Stimulated activated CD8-positive, alpha-beta memory T cell treated with anti-CD3 and anti-CD28 coated beads, Interleukin-7, amount 100 ng/mL, for 1 hour (primary cell): ENCODE results near the gene EMC10.
A peak's percentile ranks its signal among the peaks of the same experiment; 100 is the strongest.
"Not testable (repeated sequence)": the region's sequence is repeated elsewhere in the genome, so short reads cannot be mapped to it uniquely, and the experiment has no call there.

Source experiments
- DNase-seq, 2 donors: peaks; one replicate each; pipeline ENCODE4 v3.0.0-alpha.2; 2020; ENCODE audit warnings: low read depth in 2 of 2

The EMC10 gene

DNA sequence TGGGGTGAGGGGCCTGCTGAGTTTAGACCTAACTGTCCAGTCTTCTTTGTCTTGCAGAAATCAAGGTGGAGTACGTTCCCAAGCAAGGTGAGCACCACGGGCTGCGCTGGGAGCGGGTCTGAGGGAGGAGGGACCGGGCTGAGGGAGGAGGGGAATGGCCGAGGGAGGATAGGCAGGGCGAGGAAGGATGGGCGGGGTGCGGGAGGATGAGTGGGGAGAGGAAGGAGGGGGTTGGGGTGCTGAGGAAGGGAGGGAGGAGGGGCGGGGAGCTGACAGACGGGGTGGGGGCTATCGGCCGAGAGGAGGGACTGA, 25.1 kb upstream of the EMC10 start:
- DNase-seq: no peak

DNA sequence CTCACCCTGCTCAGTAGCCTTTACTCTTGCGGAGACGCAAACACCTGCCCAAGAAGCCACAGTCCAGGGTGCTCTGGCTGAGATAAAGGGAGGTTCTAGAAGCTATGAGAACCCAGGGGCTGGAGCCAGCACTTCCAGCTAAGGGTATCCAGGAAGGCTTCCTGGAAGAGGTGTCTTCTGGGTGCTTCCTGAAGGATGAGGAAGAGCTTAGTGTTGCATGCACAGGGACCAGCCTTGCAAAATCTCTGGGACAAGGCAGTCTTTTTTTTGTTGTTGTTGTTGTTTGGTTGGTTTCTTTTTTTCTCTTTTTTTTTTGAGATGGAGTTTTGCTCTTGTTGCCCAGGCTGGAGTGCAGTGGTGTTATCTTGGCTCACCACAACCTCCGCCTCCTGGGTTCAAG, 23.1 kb upstream of the EMC10 start:
- no peak for DNase-seq

DNA sequence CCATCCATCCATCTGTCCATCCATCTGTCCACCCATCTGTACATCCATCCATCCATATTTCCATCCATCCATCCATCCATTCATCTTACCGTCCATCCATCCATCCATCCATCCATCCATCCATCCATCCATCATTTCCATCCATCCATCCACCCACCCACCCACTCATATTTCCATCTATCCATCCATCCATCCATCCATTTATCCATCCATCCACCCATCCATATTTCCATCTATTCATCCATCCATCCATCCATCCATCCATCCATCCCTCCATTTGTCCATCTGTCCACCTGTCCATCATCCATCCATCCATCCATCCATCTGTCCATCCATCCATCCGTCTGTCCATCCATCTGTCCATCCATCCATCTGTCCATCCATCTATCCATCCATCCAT, 20.3 kb upstream of the EMC10 start:
- DNase-seq: no peak

DNA sequence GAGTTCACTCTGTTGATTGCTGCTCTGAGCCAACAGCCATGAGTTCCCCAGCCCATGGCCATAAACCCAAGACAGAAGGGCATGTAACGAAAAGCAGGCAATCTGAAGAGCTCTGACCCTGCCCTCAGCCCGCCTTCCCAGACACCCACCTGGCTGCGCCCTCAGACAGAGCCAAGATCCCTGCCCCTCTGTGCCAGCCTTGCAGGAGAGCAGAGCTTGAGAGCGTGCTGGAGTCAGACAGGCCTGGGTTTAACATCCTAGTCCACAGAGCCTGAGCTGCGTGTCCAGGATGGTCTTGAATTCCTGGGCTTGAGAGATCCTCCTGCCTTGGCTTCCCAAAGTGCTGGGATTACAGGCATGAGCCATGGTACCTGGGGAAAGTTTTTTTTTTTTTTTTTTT, 19.0 kb upstream of the EMC10 start:
- DNase-seq: no peak

DNA sequence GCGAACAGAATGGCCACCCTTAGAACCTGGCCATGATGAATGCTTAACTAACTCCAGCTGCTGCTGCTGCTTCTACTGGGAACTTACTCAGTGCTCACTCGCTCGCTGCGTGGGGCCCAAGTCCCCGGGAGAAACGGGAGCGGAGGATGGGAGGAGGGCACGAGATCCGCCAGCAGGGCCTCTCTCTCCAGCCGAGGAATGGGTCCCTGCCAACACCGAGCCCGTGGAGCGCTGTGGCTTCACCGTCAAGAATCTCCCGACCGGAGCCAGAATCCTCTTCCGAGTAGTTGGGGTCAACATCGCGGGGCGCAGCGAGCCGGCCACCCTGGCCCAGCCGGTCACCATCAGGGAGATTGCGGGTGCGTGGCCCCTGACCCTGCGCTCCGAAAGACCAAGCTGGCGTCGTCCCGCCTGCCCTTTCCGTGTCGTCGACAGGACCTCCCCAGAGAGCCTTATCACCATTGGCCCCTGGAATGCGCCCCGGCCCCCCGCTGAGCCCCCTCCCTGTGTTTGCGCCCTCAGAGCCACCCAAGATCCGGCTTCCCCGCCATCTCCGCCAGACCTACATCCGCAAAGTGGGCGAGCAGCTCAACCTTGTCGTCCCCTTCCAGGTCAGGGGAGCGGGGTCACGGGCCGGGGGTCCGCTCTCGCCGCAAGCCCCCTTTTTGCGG, 17.8 kb upstream of the EMC10 start:
- DNase-seq: no peak

DNA sequence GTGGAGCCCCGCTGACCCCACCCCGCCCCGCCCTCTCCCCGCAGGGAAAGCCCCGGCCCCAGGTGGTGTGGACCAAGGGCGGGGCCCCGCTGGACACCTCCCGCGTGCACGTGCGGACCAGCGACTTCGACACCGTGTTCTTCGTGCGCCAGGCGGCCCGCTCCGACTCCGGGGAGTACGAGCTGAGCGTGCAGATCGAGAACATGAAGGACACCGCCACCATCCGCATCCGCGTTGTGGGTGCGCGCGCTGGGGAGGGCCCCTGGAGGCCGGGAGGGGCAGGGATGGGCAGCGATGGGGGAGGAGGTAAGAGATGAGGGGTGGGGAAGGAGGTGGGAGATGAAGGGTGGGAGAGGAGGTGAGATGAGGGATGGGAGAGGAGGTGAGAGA, 17.2 kb upstream of the EMC10 start:
- no peak for DNase-seq

DNA sequence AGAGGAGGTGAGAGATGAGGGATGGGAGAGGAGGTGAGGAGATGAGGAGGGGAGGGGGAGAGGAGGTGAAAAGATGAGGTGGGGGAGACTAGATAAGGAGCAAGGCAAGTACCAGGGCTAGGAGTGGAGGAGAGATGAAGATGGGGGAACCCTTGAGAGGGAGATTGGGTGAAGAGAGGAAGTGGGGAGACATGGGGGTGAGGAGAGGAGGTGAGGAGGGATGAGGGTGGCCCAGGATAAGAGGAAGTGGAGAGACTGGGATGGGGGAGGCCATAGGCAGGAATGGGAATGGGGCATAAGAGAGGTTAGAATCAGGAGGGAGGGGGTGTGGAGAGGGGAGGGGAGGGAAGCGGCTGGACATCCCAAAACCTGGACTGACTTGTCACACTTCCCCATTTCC, 16.7 kb upstream of the EMC10 start:
- DNase-seq: no peak

DNA sequence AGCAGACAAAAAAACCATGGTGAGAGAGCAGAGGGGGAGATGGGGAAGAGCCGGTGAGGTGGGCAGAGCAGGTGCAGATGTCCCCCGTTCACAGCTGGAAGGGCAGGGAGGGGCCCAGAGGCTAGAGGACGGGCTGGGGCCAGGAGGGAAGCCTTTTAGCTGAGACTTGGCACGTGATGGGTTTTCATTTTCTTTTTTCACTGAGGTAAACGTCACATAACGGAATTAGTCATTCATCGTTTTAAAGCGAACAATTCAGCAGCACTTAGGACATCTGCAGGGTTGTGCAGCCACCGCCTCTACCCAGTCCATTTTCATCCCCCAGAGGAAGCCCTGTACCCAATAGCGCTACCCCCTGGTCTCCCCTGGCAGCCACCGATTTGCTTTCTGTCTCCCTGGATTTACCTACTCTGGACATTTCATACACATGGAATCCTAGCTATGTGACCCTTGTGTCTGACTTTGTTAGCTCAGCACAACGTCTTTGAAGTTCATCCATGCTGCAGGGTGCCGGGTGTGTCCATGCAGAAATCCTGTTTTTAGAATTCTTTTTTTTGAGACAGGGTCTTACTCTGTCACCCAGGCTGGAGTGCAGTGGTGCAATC, 16.0 kb upstream of the EMC10 start:
- no peak for DNase-seq

DNA sequence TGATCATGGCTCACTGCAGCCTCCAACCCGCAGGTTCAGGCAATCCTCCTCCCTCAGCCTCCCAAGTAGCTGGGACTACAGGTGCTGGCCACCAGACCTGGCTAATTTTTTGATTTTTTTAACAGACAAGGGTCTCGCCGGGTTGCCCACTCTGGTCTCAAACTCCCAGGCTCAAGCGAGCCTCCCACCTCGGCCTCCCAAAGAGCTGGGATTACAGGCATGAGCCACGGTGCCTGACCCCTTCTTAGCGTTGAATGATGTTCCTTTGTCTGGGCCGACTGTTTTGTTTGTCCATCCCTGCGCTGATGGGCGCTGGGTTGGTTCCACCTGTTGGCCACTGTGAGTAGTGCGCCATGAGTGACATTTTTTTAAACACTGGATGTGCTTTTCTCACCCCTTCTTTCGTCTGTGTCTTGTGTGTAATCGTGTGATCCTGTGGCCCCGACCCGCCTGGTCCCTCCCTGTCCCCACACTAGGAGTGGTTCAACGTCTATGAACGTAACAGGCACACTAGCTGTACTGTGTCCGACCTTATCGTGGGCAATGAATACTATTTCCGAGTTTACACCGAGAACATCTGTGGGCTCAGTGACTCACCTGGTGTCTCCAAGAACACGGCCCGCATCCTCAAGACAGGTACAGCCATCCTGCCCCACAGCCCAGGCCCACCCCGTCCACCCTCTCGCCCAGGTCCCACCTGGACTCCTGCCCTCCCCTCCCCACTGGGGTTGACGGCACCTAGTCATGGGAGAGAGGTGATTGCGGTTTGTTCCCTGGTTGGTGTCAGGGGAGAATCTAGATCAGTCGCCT, 15.0 kb upstream of the EMC10 start:
- peak; percentile 13 to 18 for DNase-seq

DNA sequence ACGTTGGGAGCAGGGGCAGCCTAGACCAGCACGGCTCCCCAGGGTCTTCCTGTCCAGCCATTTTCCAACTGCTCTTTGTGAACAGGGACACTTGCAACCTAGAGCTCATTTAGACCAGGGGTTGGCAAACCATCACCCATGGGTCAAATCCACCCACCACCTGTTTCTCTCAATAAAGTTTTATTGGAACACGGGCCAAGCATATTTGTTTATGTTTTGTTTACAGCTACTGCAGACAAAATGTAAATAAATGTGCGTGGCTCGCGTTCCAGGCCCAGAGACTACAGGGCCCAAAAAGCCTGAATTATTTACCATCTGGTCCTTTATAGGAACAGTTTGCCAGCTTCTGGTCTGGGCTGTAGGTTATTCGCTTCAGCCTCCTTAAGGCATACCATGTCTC, 13.3 kb upstream of the EMC10 start:
- DNase-seq: no peak

DNA sequence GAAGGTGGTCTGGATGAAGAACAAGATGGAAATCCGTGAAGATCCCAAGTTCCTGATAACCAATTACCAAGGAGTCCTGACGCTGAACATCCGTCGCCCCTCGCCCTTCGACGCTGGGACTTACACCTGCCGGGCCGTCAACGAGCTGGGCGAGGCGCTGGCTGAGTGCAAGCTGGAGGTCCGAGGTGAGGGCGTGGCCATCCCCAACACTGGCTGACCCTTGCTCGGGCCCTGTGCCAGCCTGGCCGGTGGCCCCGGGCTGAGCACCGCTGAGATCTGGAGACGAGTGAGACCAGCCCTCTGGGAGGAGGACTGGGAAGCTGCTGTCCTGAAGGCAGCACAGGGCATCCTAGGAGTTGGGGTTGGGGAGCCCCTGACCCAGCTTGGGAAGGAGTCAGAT, 12.0 kb upstream of the EMC10 start:
- no peak for DNase-seq

DNA sequence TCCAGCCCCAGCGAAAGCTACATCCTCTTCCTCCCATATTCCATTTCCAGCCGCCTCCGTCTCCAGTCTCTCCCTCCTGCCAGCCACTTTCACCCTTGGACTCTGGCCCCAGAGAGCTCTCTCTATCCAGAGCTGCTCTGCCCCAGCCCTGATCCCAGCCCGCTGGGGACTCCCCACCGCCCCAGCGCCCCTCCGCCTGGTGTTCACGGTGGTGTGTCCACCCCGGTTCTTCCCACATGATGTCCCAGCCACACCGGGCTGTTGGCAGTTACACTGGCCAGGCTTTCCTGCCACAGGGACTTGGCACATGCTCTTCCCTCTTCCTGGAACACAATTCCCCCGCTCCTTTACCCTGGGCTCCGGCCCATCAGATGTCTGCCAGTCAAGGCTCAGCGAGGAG, 11.3 kb upstream of the EMC10 start:
- no peak for DNase-seq

DNA sequence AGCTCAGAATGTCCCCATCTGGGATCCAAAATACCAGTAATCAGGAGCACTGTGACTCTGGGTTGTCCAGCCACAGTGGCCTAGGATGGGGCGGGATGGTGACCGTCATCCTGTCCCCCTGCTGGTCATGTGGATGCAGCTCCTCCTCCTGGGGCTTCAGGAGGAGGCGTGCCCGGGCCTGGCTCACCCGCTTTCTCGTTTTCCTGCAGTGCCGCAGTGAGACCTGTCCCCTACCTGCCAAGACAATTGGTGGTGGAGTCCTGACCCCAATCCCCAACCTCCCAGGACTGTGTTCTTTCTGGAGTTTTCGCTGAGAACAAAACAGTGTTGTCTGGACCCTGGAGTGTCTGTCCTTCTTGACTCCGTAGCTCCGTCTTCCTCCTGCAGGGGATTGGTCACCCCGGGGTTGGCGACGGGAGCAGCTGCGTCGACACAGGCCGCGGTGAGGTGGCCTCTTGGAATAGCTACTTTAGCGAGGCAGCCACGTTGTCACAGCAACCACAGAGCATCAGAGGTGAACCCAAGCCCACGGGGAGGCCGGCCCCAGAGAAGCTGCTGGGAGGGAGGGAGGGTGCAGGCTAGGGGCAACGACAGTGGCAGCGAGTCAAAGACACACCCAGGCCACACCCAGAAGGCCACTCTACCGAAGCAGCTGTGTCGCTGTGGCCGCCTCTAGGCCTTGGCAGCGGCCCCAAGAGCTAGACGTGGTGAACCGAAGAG, 10.2 kb upstream of the EMC10 start:
- DNase-seq: no peak

DNA sequence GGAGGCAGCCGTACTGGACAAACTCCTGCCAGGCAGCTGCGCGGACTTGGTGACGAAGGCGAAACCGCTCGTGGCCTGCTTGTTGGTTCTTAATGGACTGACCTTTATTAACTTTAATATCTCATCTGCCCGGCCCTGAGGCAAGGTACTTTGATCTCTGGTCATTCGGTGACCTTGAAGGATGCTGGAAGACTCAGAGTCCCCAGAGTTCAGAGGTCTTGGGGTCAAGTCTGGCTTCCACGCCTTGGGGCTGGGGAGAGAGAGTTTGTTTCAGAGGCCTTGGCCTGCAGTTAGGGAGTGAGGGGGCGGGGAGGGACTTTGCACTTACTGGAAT, 9.6 kb upstream of the EMC10 start:
- no peak for DNase-seq

DNA sequence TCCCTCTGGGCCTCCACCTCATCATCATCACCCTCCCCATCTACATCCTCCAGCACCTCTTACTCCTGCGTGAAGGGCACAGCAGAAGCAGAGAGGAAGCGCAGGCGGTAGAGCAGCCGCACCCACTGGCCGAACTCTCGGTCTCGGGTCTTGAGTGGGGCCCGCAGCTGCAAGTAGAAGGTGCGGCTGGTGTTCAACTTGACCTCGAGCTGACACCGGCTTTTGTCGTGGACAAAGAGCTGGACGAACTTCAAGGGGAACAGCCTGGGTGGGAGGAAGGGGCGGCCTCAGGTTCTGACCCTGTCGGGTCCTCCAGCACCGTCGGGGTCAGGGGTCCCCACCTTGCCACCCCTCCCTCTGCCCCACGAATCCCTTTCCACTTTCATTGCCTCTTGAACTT, 8.7 kb upstream of the EMC10 start:
- no peak for DNase-seq

DNA sequence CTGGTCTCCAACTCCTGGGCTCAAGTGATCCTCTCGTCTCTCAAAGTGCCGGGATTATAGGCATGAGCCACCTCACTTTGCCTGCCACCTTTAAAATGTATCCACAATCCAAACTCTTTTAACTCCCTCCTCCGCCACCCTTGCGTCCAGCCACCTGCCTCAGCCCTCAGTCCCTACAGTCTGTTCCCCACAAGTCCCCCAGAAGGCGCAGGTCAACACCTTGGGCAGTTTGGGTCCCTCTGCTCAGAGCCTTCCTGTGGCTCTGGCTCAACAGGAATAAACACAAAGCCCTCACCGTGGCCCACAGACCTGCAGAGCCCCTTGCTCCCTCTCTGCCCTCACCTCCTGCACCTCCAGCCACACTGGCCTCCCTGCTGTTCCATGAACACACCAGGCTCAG, 7.5 kb upstream of the EMC10 start:
- DNase-seq: no peak

DNA sequence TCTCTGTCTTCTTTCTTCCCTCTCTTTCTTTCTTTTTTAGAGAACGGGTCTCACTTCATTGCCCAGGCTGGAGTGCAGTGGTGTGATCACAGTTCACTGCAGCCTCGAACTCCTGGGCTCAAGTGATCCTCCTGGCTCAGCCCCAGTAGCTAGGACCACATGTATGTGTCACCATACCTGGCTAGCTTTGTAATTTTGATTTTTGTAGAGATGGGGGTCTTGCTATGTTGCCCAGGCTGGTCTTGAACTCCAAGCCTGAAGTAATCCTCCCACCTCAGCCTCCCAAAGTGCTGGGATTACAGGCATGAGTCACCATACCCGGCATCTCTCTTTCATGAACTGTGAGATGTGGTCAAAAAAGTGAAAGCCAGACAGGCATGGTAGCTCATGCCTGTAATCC, 3.0 kb upstream of the EMC10 start:
- DNase-seq: not testable (repeated sequence)

DNA sequence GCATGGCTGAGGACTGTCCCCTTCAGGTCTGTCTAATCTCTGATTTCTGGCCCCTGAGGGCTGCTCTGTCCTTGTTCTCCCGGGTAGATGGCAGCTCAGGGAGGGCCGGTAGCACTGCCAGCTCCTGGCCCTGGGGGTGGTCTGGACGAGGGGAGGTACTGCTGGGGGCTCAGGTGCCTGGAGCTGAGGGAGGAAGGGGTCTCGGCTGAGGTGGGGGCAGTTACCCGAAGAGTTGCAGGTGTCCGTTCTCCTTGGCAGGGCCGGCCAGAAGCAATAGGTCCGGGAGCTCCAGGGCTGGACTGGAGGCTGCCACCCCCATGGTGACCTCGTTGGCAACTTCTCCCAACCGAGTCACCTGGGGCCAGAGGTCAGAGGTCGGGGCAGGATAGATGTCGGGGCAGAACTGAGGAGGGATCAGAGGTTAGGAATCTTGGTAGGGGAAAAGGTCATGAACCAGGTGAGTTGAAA, 1.2 kb upstream of the EMC10 start:
- no peak for DNase-seq

DNA sequence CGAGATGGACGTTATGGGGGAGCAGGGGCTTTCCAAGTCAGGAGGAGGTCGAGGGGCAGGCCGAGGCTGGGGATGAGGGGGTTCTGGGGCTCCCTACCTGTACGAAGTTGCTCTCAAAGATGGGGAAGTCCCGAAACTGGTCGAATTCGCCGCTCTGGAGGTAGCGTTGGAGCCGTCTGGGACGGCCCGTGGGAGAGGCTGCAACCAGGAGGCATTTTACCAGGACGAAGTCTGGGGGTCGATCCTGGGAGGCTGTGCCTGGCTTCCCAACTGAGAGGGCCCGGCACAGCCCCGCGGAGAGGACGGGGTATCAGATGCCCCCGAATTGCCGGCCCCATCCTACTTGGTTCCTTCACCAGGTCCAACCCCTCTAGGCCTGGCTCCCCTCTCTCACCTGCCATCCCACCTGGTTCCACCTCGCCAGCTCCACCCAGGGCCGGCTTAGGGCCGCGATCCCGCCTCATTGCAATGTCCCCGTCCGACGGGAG, 527 bp upstream of the EMC10 start:
- DNase-seq: no peak

DNA sequence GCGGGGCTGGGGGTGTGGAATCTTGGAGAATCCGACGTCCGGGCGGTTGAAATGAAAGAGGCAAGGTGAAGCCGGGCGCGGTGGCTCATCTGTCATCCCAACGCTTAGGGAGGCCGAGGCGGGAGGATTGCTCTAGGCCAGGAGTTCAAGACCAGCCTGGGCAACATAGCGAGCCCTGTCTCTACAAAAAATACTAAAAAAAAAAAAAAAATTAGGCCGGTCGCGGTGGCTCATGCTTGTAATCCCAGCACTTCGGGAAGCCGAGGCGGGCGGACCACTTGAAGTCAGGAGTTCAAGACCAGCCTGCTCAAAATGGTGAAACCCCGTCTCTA, 566 bp downstream of the EMC10 start:
- DNase-seq: no peak

DNA sequence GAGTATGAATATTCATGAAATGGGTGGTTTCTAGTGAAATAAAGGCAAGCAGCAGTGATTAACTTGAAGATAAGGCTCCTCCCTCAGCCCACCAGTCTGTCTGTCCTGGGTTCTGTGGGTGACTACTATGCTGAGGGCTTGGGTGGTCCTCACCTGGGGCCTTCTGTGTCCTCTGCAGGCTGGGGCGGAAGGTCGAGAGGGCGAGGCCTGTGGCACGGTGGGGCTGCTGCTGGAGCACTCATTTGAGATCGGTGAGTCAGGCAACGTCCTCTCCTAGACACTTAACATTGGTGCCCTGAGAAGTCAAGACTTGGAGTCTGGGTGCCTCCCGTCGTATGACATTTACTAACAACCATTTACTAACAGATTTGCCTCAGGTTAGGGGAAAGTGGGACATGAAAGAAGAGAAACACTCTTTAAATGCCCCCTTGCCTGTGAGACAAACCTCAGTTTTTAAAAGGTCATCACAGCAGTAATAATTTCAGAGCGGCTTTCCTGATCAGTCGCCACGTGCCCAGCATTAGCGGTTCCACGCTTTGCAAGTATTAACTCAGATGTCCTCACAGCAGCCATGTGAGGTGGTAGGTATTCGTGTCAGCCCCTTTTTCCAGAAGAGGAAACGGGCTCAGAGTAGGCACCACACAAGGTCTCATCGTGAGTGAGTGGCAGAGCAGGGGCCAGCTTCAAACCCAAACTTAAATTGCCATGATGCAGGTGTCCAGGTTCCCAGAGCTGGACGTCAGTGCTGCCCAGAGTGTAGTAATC, 1.6 kb downstream of the EMC10 start:
- no peak for DNase-seq
